GM18867 (cell line): Measurements from ENCODE around the gene CCL8.

Source experiments
- ATAC-seq: cut with Tn5 transposase; IDR thresholded peaks from one replicate; pipeline ENCODE4 v1.9.1; 2021; ENCODE audit warnings: mild to moderate bottlenecking, moderate library complexity; ENCODE audit not compliant: unreplicated experiment

Gene CCL8

DNA sequence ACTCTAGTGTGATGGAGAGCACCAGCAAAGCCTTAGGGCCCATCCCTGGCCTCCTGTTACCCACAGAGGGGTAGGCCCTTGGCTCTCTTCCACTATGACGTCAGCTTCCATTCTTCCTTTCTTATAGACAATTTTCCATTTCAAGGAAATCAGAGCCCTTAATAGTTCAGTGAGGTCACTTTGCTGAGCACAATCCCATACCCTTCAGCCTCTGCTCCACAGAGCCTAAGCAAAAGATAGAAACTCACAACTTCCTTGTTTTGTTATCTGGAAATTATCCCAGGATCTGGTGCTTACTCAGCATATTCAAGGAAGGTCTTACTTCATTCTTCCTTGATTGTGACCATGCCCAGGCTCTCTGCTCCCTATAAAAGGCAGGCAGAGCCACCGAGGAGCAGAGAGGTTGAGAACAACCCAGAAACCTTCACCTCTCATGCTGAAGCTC, at the start of gene CCL8:
Gene CCL8 (plus strand): TSS at position 397 of the 445 bp plus-strand sequence. CDS start 67 bp downstream, outside the sequence.
- no peak for ATAC-seq

DNA sequence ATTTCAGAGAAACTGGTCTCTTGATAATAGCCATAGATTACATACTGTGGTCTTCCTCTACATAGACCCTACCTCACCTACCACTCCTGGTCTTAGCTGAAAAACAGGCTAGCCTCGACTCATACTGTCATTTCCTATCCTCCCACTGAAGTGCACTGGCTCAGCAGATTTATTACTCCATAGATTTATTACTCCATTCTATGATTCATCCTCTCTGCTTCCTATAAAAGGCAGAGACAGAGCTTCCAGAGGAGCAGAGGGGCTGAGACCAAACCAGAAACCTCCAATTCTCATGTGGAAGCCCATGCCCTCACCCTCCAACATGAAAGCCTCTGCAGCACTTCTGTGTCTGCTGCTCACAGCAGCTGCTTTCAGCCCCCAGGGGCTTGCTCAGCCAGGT, 49.3 kb upstream of the CCL8 start, which contains the start of gene CCL7:
Gene CCL7 (plus strand): TSS at position 253 of the 400 bp plus-strand sequence. CDS start 70 bp downstream, at position 323.
- no peak for ATAC-seq

DNA sequence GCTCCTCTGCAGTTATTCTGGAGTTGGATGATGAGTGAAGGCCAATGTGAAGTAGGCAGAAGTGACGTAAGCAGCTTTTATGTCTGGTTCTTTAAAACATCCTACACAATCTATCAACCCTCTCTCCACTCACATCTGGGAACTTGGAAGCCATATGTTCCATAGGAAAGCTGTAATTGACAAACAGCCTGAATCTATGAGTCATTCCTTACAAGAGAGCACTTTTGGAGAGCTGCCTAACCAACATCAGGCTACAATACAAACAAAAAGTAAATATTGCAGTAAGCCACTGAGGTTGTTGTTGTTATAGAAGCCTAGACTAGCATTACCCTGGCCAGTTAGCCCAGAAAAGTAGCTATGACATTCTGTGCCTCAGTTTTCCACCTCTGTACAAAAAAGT, 43.4 kb upstream of the CCL8 start:
- ATAC-seq = no peak

DNA sequence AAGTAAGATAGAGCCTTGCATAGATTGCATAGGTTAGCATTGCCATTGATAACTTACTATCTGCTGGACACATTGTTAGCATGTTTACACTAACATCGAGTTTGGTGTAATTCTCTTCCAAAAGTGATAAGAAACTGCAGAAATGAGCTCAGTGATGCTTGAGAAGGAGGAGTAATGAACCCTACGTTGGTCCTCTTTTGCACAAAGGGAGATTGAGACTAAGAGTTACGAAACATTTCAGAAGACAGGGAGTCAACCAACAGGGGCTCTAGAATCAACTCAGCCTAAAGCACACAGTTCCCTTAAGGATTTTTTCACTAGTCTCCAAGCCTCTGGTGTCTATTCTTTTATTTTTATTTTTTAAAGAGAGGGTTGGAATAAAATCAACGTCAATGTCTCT, 42.4 kb upstream of the CCL8 start:
- no peak for ATAC-seq

DNA sequence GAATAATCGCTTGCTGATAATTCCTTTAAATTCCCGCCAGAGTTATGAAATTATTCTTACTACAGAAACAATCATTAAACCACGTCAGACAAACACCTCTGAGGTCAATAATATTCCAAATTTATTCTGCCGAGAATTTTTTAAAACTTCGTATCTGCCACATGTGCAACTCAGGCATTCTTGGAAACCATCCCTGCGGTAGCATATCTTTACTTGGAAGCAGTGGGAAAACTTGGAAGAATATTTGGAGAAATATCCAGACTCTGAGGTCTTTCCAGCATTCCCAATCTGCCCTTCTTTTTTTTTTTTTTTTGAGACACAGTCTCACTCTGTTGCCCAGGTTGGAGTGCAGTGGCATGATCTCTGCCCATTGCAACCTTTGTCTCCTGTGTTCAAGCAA, 35.7 kb upstream of the CCL8 start:
- no peak for ATAC-seq

DNA sequence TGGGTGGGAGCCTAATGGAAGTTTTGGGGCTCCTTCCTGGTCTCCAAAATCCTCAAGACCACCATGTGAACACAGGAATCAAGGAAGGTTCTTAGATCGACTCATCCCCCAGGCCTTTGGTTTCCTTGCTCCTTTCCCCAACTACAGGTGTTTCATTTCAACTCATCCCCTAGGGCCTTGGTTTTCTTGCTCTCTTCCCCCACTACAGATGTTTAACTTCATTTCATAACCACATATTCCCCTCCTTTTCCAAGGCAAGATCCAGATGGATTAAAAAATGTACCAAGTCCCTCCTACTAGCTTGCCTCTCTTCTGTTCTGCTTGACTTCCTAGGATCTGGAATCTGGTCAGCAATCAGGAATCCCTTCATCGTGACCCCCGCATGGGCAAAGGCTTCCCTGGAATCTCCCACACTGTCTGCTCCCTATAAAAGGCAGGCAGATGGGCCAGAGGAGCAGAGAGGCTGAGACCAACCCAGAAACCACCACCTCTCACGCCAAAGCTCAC, 33.9 kb upstream of the CCL8 start, which contains the start of gene CCL11:
Gene CCL11 (plus strand): TSS at position 457 of the 507 bp plus-strand sequence. CDS start 67 bp downstream, outside the sequence.
- ATAC-seq = no peak

DNA sequence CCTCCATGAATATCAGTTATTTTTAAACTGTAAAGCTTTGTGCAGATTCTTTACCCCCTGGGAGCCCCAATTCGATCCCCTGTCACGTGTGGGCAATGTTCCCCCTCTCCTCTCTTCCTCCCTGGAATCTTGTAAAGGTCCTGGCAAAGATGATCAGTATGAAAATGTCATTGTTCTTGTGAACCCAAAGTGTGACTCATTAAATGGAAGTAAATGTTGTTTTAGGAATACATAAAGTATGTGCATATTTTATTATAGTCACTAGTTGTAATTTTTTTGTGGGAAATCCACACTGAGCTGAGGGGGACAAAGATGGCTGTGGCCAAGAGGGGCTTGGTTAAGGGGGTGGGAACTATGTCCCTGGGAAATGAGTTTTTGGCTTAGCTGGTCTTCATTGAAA, 31.4 kb upstream of the CCL8 start:
- ATAC-seq = no peak

DNA sequence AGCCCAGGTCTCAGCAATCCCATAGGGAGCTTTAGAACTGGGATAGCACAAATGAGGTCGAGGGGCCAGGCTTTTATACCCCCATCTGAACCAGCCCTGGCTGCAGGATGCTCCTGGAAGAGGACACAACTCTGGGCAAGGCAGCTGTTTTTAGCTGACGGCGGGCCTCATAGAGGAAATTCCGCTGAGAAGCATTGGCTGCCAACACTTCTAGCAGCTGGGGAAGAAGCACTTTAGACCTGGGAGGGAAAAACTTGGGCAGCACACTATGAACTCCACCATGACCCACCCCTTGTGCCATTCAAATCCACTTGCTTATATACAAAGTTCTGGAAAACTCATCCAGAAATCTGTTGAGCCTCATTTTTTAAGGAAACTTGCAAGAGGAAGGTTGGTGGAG, 28.6 kb upstream of the CCL8 start:
- no peak for ATAC-seq

DNA sequence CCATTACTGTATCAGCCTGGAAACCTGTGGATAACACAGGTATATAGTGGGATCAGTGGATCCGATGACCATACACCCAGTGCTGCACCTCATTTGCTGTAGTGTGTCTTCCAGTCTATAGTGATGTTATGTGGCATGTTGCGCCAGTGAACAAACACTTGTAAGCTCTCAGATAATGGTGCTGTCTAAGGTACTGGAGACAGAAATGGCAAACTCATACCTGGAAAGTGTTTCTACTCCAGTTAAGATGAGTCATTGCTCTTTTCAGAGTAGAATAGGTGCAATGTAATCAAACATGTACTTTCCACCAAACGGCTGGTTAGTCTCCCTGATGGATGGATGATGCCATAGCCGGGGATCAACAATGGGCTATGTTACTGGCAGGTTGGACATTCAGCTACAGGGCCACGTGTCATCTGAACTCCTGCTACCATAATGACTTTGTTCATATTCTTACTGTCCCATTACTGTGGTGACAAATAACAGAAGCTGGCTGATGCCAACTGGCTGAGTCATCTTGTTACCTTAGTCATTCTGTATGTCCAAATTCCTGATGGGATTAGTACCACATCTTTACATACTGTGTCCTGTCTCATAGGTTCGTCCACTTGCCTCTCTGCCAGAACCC, 27.4 kb upstream of the CCL8 start:
- no peak for ATAC-seq

DNA sequence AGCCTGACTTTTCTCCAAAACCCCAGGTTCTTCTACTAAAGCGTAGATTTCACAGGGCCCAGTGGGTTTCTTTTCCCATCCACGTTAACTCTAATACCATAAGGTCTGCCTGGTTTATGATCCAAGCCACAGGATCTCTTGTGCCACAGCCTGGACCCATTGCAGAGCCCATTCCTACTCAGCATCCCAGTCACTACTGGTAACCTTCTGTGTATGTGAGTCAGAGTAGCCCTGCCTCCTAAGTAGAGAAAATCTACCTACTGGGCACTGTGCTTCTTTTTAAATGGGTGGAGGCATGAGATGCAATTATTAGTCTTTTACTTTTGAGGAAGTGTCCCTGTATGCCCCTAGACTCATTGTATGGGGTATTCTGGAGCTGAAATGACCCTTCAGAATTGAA, 20.2 kb upstream of the CCL8 start:
- no peak for ATAC-seq

DNA sequence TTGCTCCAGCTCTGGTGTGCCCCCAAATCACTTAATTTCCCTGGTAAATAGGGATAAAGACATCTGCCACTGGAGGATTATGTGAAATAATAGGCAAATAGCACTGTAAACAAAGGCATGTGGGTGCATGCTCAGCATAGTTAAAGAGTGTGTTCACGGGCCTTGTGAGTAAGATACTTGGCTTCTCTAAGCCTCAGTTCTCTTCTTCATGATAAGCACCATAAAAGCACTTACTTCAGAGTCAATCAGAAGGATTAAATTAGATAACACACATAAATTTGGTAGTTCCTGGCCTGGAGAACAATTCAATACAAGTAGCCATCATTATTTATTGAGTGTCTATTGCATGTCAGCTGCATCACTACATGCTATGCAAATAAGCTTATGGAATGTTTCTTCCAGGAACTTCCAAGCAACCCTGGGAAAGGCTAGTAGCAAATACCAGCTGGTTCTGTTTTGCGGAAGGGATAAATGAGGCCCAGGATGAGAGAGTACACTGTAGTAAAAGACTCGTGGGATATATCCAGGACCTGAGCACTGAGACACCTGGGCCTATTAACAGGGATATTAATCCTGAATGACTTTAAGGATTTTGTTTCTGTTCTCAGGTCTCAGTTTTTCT, 19.2 kb upstream of the CCL8 start:
- ATAC-seq = no peak

DNA sequence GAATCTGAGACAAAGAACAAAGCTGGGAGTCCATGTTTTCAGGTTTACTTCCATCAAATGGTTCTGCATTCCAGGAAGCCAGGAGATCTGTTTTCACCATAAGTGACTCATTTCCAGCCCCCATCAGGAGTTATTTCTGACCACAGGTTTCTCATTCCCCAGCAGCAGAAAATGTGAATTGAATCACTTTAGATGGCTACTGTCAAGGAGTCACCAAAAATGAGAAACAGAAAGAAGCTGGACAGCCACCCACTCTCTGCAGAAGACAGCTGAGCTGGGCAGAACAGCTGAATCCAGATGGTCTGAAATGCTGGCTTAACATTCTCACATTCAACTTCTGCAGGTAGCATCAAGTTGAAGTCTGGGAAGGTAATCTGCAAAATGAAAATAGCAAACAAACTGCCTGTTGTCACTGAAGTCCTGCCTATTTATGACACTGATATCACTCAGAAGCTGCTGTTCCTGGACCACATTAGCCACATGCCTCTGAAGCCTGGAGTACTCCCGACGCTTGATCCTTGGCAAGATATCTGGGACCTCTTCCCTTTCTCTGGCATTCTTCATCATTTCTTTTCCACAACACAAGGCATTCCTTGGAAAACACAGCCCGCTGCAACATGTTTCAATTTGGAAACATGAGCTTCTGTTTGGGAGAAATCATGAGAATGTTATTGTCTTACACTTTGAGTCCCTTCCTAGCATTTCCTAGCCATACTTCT, 18.4 kb upstream of the CCL8 start:
- no peak for ATAC-seq

DNA sequence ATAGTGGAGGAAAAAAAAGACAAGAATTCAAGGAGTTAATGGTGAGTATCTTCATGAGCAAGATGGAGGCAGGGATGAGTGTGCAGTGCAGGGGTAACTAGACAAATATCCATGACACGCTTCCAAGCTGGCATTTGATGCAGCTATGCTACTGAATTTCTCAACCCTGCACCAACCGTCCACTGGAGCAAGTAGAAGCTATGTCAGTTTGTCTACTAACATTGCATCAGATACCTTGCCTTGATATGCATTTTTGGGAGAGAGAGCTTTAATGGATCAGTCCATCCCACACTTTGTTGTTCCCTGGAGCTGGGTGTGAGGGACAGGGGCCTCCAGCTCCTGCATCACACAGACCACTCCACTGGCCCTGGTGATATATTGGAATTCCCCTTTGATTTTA, 17.2 kb upstream of the CCL8 start:
- no peak for ATAC-seq

DNA sequence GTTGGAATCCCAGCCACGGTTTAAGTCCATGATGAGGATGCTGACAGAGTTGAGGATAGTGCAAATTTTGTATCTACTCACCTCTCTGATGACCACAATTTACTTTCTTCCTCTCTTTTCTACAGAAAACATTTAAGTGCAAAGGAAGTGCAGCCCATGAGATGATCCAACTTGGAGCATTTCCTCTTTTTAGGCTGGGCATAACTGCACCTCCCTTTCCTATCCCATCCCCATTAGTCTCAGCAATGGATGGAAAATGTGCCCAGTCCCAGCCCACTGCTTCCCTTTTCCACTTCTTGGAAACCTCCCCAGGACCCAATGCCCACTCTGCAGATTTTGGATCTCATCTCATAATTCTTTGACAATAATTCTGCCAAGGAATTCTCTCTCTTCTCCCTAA, 16.6 kb upstream of the CCL8 start:
- ATAC-seq = no peak

DNA sequence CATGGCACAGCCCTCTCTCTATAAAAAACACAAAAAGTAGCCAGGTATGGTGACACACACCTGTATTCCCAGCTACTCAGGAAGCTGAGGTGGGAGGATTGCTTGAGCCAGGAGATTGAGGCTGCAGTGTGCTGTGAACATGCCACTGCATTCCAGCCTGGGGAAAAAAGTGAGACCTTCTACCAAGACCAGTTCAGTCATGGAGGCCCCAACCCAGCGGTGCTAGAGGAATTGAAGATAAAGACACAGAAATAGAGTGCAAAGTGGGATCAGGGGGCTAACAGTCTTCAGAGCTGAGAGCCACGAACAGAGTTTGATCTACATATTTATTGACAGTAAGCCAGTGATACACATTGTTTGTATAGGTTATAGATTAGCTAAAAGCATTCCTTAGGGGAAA, 15.6 kb upstream of the CCL8 start:
- ATAC-seq = no peak

DNA sequence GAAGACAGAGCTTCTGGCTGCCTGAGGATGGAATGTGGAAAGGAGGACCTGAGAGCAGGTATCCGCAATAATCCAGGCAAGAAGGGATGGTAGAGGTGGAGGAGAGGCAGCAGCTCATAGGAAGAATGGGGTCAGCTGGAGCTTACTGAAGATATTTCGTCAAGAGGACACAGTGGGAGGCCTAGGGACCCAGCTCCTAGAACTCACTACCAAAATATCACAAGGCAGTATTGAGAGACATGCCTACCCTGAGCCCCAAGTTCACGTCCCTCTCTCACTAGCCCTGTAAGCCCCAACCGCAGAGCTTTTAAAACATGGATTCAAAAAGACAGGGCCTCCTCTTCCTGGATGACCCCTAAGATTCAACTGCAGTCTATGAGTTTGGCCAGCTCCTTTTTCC, 14.2 kb upstream of the CCL8 start:
- ATAC-seq = no peak

DNA sequence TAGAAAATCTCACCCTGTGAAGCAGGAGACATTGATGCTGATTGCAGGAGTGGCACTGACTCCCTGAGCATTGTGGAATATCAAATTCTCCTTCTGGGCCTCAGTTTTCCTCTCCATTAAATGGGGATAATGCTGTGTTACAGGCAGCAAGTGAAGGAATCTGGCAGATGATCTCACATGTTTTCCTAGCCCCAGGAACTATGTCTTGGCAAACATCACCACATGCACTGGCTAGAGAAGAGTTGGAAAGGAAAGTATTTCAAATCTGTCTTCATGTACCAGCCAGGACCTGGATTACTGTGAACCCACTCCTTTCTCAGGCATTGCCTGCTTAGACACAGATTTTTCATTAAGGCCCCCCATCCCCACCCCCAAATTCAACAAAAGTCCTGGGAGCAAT, 13.6 kb upstream of the CCL8 start:
- ATAC-seq = no peak

DNA sequence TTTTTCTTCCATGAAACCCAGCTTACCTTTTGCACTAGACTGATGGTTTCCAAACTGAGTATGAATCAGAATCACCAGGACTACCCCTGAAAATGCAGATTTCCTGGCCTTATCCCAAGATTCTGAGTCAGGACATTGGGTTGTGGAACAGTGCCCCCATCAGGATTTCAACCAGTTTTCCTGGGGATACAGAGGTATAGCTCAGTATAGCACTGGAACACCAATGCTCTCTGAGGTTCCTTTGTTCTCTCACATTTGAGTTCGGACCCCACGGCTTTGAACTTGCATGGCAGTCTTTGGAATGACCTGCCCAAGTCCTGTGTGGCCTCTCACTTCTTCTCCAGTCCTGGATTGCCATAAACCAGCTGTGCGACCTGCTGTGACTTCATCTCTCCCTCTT, 12.8 kb upstream of the CCL8 start:
- ATAC-seq = no peak

DNA sequence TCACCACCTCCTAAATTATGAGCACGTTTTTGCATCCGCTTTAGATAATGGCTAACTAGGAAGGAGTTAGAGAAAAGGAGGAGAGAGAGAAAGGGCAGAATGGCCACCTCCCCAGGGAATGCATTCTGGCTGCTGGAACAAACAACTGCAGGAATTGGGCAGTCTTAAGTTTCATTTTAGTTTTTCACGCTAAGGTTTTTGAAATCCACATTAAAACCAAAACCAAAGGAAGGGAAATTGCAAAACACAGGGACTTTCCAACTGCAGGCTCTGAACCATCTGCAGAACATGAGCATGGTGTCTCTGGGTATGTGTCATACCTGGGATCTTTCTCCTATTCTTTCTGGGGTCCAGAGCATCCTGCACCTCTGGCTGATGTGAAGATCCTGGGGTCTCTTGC, 12.1 kb upstream of the CCL8 start:
- ATAC-seq = no peak

DNA sequence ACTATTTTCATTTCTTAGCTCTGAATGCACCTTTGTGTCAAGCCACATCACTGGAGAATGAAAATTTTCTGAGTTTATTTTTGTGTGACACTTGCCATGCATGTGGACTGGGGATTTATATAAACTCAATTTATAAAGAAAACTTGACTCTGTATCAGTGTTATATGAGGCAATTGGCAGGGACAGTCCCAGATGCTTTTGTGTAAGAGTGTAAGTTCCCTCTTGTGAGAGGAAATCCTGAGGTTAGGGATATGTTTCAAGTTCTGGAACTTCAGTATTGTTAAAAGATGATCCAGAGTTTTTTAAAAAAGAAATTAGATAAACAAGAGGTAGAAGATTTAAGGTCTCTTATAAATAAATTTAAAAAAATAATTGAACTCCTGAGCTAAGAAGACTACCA, 10.9 kb upstream of the CCL8 start:
- no peak for ATAC-seq

DNA sequence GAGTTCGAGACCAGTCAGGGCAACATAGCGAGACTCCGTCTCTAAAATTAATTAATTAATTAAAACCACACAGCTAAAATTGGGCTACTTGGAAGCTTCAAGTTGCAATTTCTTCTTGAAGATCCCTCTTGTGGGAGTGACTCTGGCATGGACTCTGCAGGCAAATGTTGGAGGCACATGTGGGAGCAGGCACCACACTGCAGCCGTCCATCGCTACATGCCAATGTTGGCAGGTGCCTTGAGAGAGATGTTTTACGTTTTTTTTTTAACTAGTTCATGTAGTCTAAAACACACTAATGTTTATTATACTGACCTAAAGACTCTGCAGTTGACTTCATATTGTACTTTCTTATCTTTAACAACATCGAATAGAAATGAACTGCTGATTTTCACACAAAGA, 7.9 kb upstream of the CCL8 start:
- no peak for ATAC-seq

DNA sequence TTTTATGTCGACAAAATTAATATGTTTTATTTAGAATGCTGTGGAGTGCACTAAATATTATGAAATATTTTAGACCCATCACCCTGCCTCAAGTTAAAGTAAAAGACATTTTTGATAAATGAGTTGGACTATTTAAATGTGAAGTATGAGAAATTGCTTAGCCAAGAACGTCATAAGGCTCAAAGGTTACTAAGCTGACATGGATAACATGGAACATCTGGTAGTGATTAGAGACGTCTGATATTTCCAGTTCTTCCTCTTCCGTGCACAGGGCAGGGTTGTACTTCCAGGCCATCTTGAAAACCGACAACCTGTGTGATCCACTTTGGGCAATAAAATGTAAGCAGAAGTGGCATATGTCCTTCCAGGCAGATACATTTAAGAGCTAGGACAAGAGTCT, 7.2 kb upstream of the CCL8 start:
- ATAC-seq = no peak
